DND-41 (cell line): Measurements from ENCODE around the gene SLC5A5.

ENCODE experiments used
- EZH2 ChIP-seq: IDR thresholded peaks from 3 replicates; pipeline ENCODE4 v1.6.1; 2012; ENCODE audit warnings: borderline replicate concordance, low read depth, mild to moderate bottlenecking, moderate library complexity, low read length, inconsistent platforms; ENCODE audit not compliant: severe bottlenecking
- TF ChIP-seq, protein P1 (sequence below): IDR thresholded peaks from 2 replicates; pipeline ENCODE4 v1.5.1; 2012; ENCODE audit warnings: borderline replicate concordance, low read length, moderate library complexity, mild to moderate bottlenecking; ENCODE audit not compliant: poor library complexity, severe bottlenecking; ENCODE audit errors: extremely low read depth

DNA sequence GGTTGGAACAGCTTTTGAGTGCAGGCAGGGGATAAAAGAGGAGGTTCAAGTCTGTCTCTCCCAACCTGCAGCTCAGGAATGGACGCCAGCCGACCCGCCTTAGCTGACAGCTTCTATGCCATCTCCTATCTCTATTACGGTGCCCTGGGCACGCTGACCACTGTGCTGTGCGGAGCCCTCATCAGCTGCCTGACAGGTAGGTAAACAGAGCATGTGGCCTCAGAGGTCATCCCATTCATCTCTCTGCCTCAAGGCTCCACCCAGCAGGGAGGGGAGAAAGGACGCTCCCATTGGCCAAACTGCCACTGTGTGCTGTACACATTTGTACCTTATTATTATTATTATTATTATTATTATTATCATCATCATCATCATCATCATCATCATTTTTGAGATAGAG, 16.5 kb downstream of the SLC5A5 start:
- TF ChIP-seq, protein P1, sequence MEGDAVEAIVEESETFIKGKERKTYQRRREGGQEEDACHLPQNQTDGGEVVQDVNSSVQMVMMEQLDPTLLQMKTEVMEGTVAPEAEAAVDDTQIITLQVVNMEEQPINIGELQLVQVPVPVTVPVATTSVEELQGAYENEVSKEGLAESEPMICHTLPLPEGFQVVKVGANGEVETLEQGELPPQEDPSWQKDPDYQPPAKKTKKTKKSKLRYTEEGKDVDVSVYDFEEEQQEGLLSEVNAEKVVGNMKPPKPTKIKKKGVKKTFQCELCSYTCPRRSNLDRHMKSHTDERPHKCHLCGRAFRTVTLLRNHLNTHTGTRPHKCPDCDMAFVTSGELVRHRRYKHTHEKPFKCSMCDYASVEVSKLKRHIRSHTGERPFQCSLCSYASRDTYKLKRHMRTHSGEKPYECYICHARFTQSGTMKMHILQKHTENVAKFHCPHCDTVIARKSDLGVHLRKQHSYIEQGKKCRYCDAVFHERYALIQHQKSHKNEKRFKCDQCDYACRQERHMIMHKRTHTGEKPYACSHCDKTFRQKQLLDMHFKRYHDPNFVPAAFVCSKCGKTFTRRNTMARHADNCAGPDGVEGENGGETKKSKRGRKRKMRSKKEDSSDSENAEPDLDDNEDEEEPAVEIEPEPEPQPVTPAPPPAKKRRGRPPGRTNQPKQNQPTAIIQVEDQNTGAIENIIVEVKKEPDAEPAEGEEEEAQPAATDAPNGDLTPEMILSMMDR = no peak
- no peak for TF ChIP-seq EZH2
